Heart left ventricle (tissue), 13 donors: Measurements from ENCODE around the gene ANKRD63.

Experiments used
- CTCF ChIP-seq, 12 donors: fragments of 200-600 bp; sonication (generic) in 4 of 12; IDR thresholded peaks; one replicate each; pipeline versions ENCODE4 v1.5.0 to v1.8.0; 2018 to 2022; ENCODE audit warnings: antibody characterized with exemption in 12 of 12, mild to moderate bottlenecking in 5 of 12
- POLR2A ChIP-seq, 2 donors: fragments of 450-650 bp; IDR thresholded peaks; one replicate each; pipeline ENCODE4 v1.6.1; 2017; ENCODE audit warnings: antibody characterized with exemption in 2 of 2, mild to moderate bottlenecking in 2 of 2, moderate library complexity in 2 of 2
- donor health status: ischemic (EF 13 %, LVEDD 7.1; RV severe dilation, severe dysfunction).
- donor health status: DM: no; HTN: yes; CAD: no.
- donor health status: DM: no; HTN: no; CAD: no.
- donor health status: ischemic (EF 25% LVEDD 6.9; RV normal size, moderate dysfunction).
- donor health status: ischemic (EF 25% LVEDD 5.7; RV mildly dilated, moderate dysfunction).
- donor health status: ischemic (EF 35%, LVEDD 5.7; RV mildly dilated, moderate dysfunction).
- donor health status: nonischemic (EF 11% LVEDD 7.7; RV severe dilation, severe dysfunction).
- donor health status: DM: yes; HTN: yes; CAD: no.
- donor health status: PGD.
- donor health status: ischemic (EF 29% LVEDD 5.4; RV normal size, mild dysfunction).
- donor health status: nonischemic (EF 23%, LVEDD 6.1; RV moderate dilation, normal function).

GRCh38 chr15:40306371-40306770 lies 23.5 kb upstream of the ANKRD63 start:
- TF ChIP-seq POLR2A (IDR thresholded peaks at IDR 0.05) (no peak), CTCF (IDR thresholded peaks at IDR 0.05) (no peak)
